ENCODE data around the gene ZSCAN31.
"Not testable (repeated sequence)": the region's sequence is repeated elsewhere in the genome, so short reads cannot be mapped to it uniquely, and the experiment has no call there.

ZSCAN31 gene

DNA sequence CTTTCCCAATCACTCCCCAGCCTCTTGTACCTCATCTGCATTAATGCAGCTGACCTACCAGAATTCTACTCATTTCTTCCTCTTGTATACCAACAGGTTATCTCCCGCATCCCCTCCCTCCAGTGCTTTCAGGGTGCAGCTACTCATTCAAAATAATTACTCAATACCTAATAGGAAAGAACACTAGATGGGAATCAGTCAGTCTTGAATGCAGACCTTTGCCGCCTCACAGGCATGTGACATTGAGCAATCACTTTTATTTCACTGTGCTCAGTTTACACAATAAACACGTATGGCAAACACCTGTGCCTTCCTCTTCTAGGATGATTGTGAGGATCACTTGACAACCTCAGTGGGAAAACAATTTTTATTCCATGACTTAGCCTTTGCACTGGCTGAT, 13.3 kb downstream of the ZSCAN31 start:
- DNase-seq (ENCODE audit: low read depth): no peak
- no peak overlapping the region for H3K4me3 ChIP-seq (ENCODE audit: low read length)
- TF ChIP-seq, protein P1, sequence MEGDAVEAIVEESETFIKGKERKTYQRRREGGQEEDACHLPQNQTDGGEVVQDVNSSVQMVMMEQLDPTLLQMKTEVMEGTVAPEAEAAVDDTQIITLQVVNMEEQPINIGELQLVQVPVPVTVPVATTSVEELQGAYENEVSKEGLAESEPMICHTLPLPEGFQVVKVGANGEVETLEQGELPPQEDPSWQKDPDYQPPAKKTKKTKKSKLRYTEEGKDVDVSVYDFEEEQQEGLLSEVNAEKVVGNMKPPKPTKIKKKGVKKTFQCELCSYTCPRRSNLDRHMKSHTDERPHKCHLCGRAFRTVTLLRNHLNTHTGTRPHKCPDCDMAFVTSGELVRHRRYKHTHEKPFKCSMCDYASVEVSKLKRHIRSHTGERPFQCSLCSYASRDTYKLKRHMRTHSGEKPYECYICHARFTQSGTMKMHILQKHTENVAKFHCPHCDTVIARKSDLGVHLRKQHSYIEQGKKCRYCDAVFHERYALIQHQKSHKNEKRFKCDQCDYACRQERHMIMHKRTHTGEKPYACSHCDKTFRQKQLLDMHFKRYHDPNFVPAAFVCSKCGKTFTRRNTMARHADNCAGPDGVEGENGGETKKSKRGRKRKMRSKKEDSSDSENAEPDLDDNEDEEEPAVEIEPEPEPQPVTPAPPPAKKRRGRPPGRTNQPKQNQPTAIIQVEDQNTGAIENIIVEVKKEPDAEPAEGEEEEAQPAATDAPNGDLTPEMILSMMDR (IDR thresholded peaks at IDR 0.05; ENCODE audit: insufficient read depth, low read depth, low read length, missing control alignments): no peak

- not testable (repeated sequence) for H3K4me3 ChIP-seq (ENCODE audit: low read length); DNase-seq (ENCODE audit: low read depth)
These were observed 18.1 kb downstream of the ZSCAN31 start for GRCh38 chr6:28317866-28318265.

- TF ChIP-seq, protein P1 (IDR thresholded peaks at IDR 0.05; ENCODE audit: insufficient read depth, low read depth, low read length, missing control alignments): no peak
- H3K4me3 ChIP-seq (ENCODE audit: low read length): no peak overlapping the region
- DNase-seq (ENCODE audit: low read depth): no peak
These were observed 20.3 kb downstream of the ZSCAN31 start for GRCh38 chr6:28315628-28316027.

DNA sequence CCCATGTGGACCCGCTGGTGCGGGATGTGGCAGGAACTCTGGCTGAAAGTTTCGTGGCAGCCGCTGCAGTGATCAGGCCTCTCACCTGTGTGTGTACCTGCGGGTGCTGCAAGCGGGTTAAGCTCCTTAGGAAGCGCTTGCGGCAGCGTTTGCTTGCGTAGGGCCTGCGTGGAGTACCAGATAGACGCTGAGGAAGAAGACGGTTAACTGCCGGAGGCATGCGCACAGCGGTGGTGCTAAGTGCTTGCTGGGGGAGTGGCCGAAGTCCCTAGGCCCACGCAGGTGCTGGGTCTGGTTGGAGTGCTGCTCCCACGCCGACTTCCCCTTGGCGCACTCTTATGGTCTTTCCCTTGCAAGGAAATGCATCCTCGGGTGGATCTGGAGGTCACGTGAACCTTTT, 23.0 kb downstream of the ZSCAN31 start:
- DNase-seq (ENCODE audit: low read depth): no peak

DNA sequence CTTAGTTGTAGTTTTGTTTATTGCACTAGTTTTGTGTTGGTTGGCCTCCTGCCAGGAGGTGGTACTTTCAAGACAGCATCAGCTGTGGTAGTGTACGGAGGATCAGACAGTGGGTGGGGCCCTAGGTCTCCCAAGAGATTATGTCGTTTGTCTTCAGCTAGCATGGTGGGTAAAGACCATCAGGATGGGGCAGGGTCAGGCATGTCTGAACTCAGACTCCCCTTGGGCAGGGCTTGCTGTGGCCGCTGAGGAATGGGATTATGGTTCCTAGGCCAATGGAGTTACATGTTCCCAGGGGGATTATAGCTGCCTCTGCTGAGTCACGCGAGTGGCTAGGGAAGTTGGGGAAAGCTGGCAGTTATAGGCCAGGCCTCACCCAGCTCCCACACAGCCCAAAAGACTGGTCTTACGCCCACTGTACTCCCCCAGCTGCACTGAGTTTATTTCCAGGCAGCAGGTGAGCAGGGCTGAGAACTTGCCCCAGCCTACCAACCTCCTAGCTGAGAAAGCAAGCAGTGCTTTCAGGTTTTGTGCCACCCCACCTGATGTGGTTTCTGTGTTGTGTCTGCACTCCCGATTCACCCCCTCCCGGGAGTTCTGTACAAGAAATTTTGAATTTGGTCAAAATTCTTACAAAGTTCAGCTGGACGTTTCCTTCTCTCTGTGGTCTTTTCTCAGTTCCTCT, 24.7 kb downstream of the ZSCAN31 start:
- H3K4me3 ChIP-seq (ENCODE audit: low read length): no peak overlapping the region
- TF ChIP-seq, protein P1 (IDR thresholded peaks at IDR 0.05; ENCODE audit: insufficient read depth, low read depth, low read length, missing control alignments): no peak
- DNase-seq (ENCODE audit: low read depth): peak; percentile 64

More for the DNA sequence above, 23.0 kb downstream of the ZSCAN31 start:
- no peak overlapping the region for H3K4me3 ChIP-seq (ENCODE audit: low read length)
- TF ChIP-seq, protein P1 (IDR thresholded peaks at IDR 0.05; ENCODE audit: insufficient read depth, low read depth, low read length, missing control alignments): no peak

DNA sequence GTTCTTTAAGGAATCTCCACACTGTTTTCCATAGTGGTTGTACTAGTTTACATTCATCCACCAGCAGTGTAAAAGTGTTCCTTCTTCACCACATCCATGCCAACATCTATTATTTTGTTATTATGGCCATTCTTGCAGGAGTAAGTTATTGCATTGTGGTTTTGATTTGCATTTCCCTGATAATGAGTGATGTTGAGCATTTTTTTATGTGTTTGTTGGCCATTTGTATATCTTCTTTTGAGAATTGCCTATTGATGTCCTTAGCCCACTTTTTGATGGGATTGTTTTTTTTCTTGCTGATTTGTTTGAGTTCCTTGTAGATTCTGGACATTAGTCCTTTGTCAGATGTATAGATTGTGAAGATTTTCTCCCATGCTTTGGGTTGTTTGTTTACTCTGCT, 29.6 kb downstream of the ZSCAN31 start:
- DNase-seq (ENCODE audit: low read depth); H3K4me3 ChIP-seq (ENCODE audit: low read length): not testable (repeated sequence)

GRCh38 chr6:28303570-28303969, 32.4 kb downstream of the ZSCAN31 start:
- DNase-seq (ENCODE audit: low read depth): no peak
- TF ChIP-seq, protein P1 (IDR thresholded peaks at IDR 0.05; ENCODE audit: insufficient read depth, low read depth, low read length, missing control alignments): no peak
- H3K4me3 ChIP-seq (ENCODE audit: low read length): no peak overlapping the region

DNA sequence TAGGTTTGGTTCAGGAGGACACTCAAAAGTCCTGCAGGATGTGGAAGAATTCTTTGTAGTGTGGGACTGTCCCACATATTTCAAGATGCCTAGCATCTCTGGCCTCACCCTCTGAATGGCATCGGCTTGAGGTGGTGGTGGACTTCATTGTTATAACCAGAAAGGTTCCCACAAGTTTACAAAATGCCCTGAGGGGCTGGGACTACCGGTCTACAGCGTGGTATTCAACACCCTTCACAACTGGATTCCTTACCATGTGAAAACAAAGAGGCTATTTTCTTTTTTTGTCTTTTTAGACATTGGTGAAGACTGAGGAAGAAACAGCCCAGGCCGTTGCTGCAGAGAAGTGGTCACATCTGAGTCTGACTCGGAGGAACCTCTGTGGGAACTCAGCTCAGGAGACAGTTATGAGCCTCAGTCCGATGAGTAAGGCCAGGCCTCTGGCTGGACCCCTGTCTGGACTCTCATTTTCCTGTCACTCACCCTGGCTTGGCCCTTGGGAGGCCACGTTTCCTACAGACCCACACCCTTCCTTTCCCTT, 39.4 kb downstream of the ZSCAN31 start:
- no peak for DNase-seq (ENCODE audit: low read depth)
- no peak overlapping the region for H3K4me3 ChIP-seq (ENCODE audit: low read length)
- TF ChIP-seq, protein P1 (IDR thresholded peaks at IDR 0.05; ENCODE audit: insufficient read depth, low read depth, low read length, missing control alignments): no peak

All from epithelial cell of esophagus (primary cell).